Measurements from ENCODE around the gene DYNC1I1. TPM values are rescaled to one million over a fixed set of nuclear protein-coding genes. Genes with fewer than 3 reads are reported as not detected.

Gene DYNC1I1
- total RNA-seq, 6 donors from 2014 or later: 0.46 to 3.1 (median 1.7) TPM; not detected in 1

GRCh38 chr7:95952851-95953250, 180.5 kb downstream of the DYNC1I1 start:
- Histone ChIP-seq H3K27me3 (no peaks in the 10 kb centered on the region), H3K27ac (no peak overlapping the region), H3K4me1 (no peaks in the 10 kb centered on the region), H3K36me3 (no peaks in the 10 kb centered on the region), H3K4me3 (no peak overlapping the region), H3K9me3 (no peaks in the 10 kb centered on the region)
- no peak for ATAC-seq (ENCODE audit: low FRiP score in 2 of 2)
- no peak for TF ChIP-seq POLR2AphosphoS5 (IDR thresholded peaks at IDR 0.05)
- no peak for TF ChIP-seq POLR2A (IDR thresholded peaks at IDR 0.05)
- no peak for TF ChIP-seq CTCF (IDR thresholded peaks at IDR 0.05)
- TF ChIP-seq EP300 (IDR thresholded peaks at IDR 0.05): no peak
- WGBS, 2 donors: 55 to 64% methylated on average over 1 of the region's 1 CpG
- no peak for DNase-seq

- Histone ChIP-seq H3K36me3 (no peaks in the 10 kb centered on the region), H3K4me1 (no peaks in the 10 kb centered on the region), H3K27me3 (no peaks in the 10 kb centered on the region), H3K4me3 (no peak overlapping the region), H3K27ac (no peak overlapping the region), H3K9me3 (no peaks in the 10 kb centered on the region)
- DNase-seq (no peak), ATAC-seq (ENCODE audit: low FRiP score in 2 of 2) (no peak)
- TF ChIP-seq POLR2A (IDR thresholded peaks at IDR 0.05): no peak
- TF ChIP-seq POLR2AphosphoS5 (IDR thresholded peaks at IDR 0.05): no peak
- no peak for TF ChIP-seq EP300 (IDR thresholded peaks at IDR 0.05)
- TF ChIP-seq CTCF (IDR thresholded peaks at IDR 0.05): no peak
These were observed 183.4 kb downstream of the DYNC1I1 start for GRCh38 chr7:95955748-95956147.

- Histone ChIP-seq H3K4me1 (no peaks in the 10 kb centered on the region), H3K27me3 (no peaks in the 10 kb centered on the region), H3K36me3 (no peaks in the 10 kb centered on the region), H3K27ac (no peak overlapping the region), H3K4me3 (no peak overlapping the region), H3K9me3 (no peaks in the 10 kb centered on the region)
- TF ChIP-seq POLR2AphosphoS5 (IDR thresholded peaks at IDR 0.05) (no peak), EP300 (IDR thresholded peaks at IDR 0.05) (no peak), POLR2A (IDR thresholded peaks at IDR 0.05) (no peak), CTCF (IDR thresholded peaks at IDR 0.05) (no peak)
- 46 to 47% methylated on average over 3 of the region's 3 CpGs for WGBS, 2 donors
- ATAC-seq (ENCODE audit: low FRiP score in 2 of 2): no peak
- DNase-seq: no peak
These were observed 185.2 kb downstream of the DYNC1I1 start for GRCh38 chr7:95957510-95957909.

- DNase-seq: no peak
- H3K9me3 ChIP-seq: no peaks in the 10 kb centered on the region
- H3K4me3 ChIP-seq: no peak overlapping the region
- TF ChIP-seq POLR2AphosphoS5 (IDR thresholded peaks at IDR 0.05) (no peak), POLR2A (IDR thresholded peaks at IDR 0.05) (no peak), EP300 (IDR thresholded peaks at IDR 0.05) (no peak), CTCF (IDR thresholded peaks at IDR 0.05) (no peak)
- WGBS, 2 donors: 78 to 79% methylated on average over 5 of the region's 5 CpGs
- no peaks in the 10 kb centered on the region for H3K4me1 ChIP-seq
- H3K27ac ChIP-seq: no peak overlapping the region
- H3K27me3 ChIP-seq: no peaks in the 10 kb centered on the region
- no peaks in the 10 kb centered on the region for H3K36me3 ChIP-seq
- ATAC-seq (ENCODE audit: low FRiP score in 2 of 2): no peak
These were observed 188.4 kb downstream of the DYNC1I1 start for GRCh38 chr7:95960706-95961244.

- WGBS, 2 donors: 58 to 65% methylated on average over 1 of the region's 1 CpG
- no peak for DNase-seq
- H3K9me3 ChIP-seq: no peaks in the 10 kb centered on the region
- ATAC-seq (ENCODE audit: low FRiP score in 2 of 2): no peak
- TF ChIP-seq POLR2AphosphoS5 (IDR thresholded peaks at IDR 0.05) (no peak), CTCF (IDR thresholded peaks at IDR 0.05) (no peak), POLR2A (IDR thresholded peaks at IDR 0.05) (no peak), EP300 (IDR thresholded peaks at IDR 0.05) (no peak)
- no peaks in the 10 kb centered on the region for H3K27me3 ChIP-seq
- H3K4me1 ChIP-seq: no peaks in the 10 kb centered on the region
- H3K36me3 ChIP-seq: no peaks in the 10 kb centered on the region
- no peak overlapping the region for H3K4me3 ChIP-seq
- no peak overlapping the region for H3K27ac ChIP-seq
These were observed 191.2 kb downstream of the DYNC1I1 start for GRCh38 chr7:95963446-95963990.

Data from upper lobe of left lung (tissue), 6 donors.